Tibial nerve (tissue), 4 donors: ENCODE results near the gene MCHR1.

ENCODE experiments used
- CTCF ChIP-seq, 5 experiments: fragments of 200-600 bp in 3 of 5; fragments of 450-650 bp in 2 of 5; sonication (generic) in 3 of 5; IDR thresholded peaks; one replicate each; pipeline ENCODE4 v1.5.1; 2016 to 2019; ENCODE audit warnings: antibody characterized with exemption in 5 of 5, mild to moderate bottlenecking in 3 of 5, moderate library complexity in 2 of 5
- EP300 ChIP-seq, 2 donors: sonication (generic); formaldehyde crosslinking; IDR thresholded peaks; one replicate each; pipeline ENCODE4 v1.6.1; 2017; ENCODE audit warnings: antibody characterized with exemption in 2 of 2, mild to moderate bottlenecking in 1 of 2
- POLR2A ChIP-seq, 2 donors: fragments of 450-650 bp; IDR thresholded peaks; one replicate each; pipeline ENCODE4 v1.6.1; 2017; ENCODE audit warnings: antibody characterized with exemption in 2 of 2, mild to moderate bottlenecking in 2 of 2, moderate library complexity in 2 of 2

- TF ChIP-seq POLR2A (IDR thresholded peaks at IDR 0.05) (no peak), EP300 (IDR thresholded peaks at IDR 0.05) (no peak), CTCF (IDR thresholded peaks at IDR 0.05) (no peak)
These were observed 2.6 kb upstream of the MCHR1 start for GRCh38 chr22:40676644-40677043.
